Measurements from ENCODE around the gene SLC13A3.

SLC13A3 gene

DNA sequence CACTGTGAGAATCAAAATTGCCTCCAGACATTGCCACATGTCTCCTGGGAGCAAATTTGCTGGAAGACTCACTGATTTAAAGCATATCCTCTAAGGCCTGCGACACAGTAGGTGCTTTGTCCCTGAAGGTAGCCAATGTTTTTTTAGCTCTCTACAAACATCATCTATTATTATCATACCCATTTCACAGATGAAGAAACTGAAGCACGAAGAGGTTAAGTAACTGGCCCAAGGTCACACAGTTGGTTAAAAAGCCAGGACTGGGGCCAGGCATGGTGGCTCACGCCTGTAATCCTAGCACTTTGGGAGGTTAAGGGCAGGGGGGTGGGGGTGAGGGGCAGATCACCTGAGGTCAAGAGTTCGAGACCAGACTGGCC is 12.4 kb downstream of the SLC13A3 start:
- no peak overlapping the region for H3K4me2 ChIP-seq (ENCODE audit: low read depth, low read length, poor library complexity, severe bottlenecking)
- no peaks in the 10 kb centered on the region for H3K9me3 ChIP-seq (ENCODE audit: insufficient read depth, low read depth, low read length)
- no peaks in the 10 kb centered on the region for H3K27me3 ChIP-seq (ENCODE audit: insufficient read depth, low read length, poor library complexity, severe bottlenecking)
- no peaks in the 10 kb centered on the region for H4K20me1 ChIP-seq (ENCODE audit: insufficient read depth, low read length, poor library complexity, severe bottlenecking)
- peaks cover 3% of the 10 kb centered on the region for H3K4me1 ChIP-seq (ENCODE audit: insufficient read depth, low read length, poor library complexity, severe bottlenecking)
- no peak overlapping the region for H3K9ac ChIP-seq (ENCODE audit: low read depth, low read length, poor library complexity, severe bottlenecking)
- H3K79me2 ChIP-seq (ENCODE audit: insufficient read depth, low read length) = no peaks in the 10 kb centered on the region
- H3F3A ChIP-seq (ENCODE audit: low read depth) = no peaks in the 10 kb centered on the region
- H2AFZ ChIP-seq (ENCODE audit: low read length) = no peak overlapping the region
- H3K36me3 ChIP-seq (ENCODE audit: insufficient read depth, low read length) = no peaks in the 10 kb centered on the region
- no peaks in the 10 kb centered on the region for H3K9me2 ChIP-seq (replicated peaks; ENCODE audit: low read depth, low read length)
- no peak overlapping the region for H3K4me3 ChIP-seq (ENCODE audit: low read length, poor library complexity, severe bottlenecking)
- TF ChIP-seq CTCF (conservative IDR thresholded peaks at IDR 0.05; ENCODE audit: low read length) = no peak
- TF ChIP-seq EZH2phosphoT487 (IDR thresholded peaks at IDR 0.05; ENCODE audit: borderline replicate concordance) = no peak

- Histone ChIP-seq H2AFZ (ENCODE audit: low read length) (no peak overlapping the region), H4K20me1 (ENCODE audit: insufficient read depth, low read length, poor library complexity, severe bottlenecking) (no peaks in the 10 kb centered on the region), H3K9ac (ENCODE audit: low read depth, low read length, poor library complexity, severe bottlenecking) (no peak overlapping the region), H3K4me3 (ENCODE audit: low read length, poor library complexity, severe bottlenecking) (no peak overlapping the region), H3K79me2 (ENCODE audit: insufficient read depth, low read length) (no peaks in the 10 kb centered on the region), H3K4me2 (ENCODE audit: low read depth, low read length, poor library complexity, severe bottlenecking) (no peak overlapping the region), H3K4me1 (ENCODE audit: insufficient read depth, low read length, poor library complexity, severe bottlenecking) (peaks cover 3% of the 10 kb centered on the region), H3F3A (ENCODE audit: low read depth) (no peaks in the 10 kb centered on the region), H3K9me3 (ENCODE audit: insufficient read depth, low read depth, low read length) (no peaks in the 10 kb centered on the region), H3K9me2 (replicated peaks; ENCODE audit: low read depth, low read length) (no peaks in the 10 kb centered on the region), H3K36me3 (ENCODE audit: insufficient read depth, low read length) (no peaks in the 10 kb centered on the region), H3K27me3 (ENCODE audit: insufficient read depth, low read length, poor library complexity, severe bottlenecking) (no peaks in the 10 kb centered on the region)
- TF ChIP-seq EZH2phosphoT487 (IDR thresholded peaks at IDR 0.05; ENCODE audit: borderline replicate concordance) (no peak), CTCF (conservative IDR thresholded peaks at IDR 0.05; ENCODE audit: low read length) (no peak)
These were observed 12.9 kb downstream of the SLC13A3 start for GRCh38 chr20:46638134-46638897.

DNA sequence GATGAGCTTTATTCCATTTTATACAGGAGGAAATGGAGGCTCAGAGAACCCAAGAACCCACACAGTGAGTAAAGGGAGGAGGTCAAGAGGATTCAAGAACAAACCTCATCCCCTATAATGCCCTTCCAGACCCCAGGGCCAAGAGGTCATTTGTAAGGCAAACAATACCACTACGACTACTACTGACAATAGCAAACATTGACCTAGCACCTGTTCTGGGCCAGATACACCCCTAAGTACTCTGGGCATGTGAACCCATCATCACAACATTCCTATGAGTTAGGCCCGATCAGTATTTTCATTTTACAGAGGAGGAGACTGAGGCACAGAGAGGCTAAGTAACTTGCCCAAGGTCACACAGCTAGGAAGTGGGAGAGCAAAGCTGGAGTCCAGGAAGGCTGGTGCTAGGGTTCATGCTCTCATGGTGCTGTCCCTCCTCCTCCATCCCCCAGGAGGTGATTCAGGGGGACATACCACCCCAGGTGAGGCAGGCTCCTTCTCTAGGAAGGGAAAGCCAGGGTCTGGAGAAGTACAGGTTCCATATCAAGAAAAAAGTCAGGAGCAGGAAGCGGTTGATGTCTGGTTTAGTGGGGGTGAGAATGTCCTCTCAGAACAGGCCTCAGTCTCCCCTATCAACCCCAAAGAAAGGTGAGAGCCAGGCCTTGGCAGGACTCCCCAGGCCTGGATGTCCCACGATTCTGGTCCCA is 13.7 kb downstream of the SLC13A3 start:
- no peak overlapping the region for H2AFZ ChIP-seq (ENCODE audit: low read length)
- no peak overlapping the region for H3K4me3 ChIP-seq (ENCODE audit: low read length, poor library complexity, severe bottlenecking)
- H3K4me2 ChIP-seq (ENCODE audit: low read depth, low read length, poor library complexity, severe bottlenecking) = no peak overlapping the region
- no peaks in the 10 kb centered on the region for H3K79me2 ChIP-seq (ENCODE audit: insufficient read depth, low read length)
- peaks cover 3% of the 10 kb centered on the region for H3K4me1 ChIP-seq (ENCODE audit: insufficient read depth, low read length, poor library complexity, severe bottlenecking)
- no peak overlapping the region for H3K9ac ChIP-seq (ENCODE audit: low read depth, low read length, poor library complexity, severe bottlenecking)
- no peaks in the 10 kb centered on the region for H3K9me2 ChIP-seq (replicated peaks; ENCODE audit: low read depth, low read length)
- no peaks in the 10 kb centered on the region for H3F3A ChIP-seq (ENCODE audit: low read depth)
- TF ChIP-seq EZH2phosphoT487 (IDR thresholded peaks at IDR 0.05; ENCODE audit: borderline replicate concordance) (no peak), CTCF (conservative IDR thresholded peaks at IDR 0.05; ENCODE audit: low read length) (no peak)
- no peaks in the 10 kb centered on the region for H4K20me1 ChIP-seq (ENCODE audit: insufficient read depth, low read length, poor library complexity, severe bottlenecking)
- no peaks in the 10 kb centered on the region for H3K36me3 ChIP-seq (ENCODE audit: insufficient read depth, low read length)
- H3K27me3 ChIP-seq (ENCODE audit: insufficient read depth, low read length, poor library complexity, severe bottlenecking) = no peaks in the 10 kb centered on the region
- no peaks in the 10 kb centered on the region for H3K9me3 ChIP-seq (ENCODE audit: insufficient read depth, low read depth, low read length)
